Suprapubic skin (tissue), 4 donors: ENCODE results near the gene PLA2G4B.

Experiments
- EP300 ChIP-seq: sonication (generic); formaldehyde crosslinking; IDR thresholded peaks from one replicate; pipeline ENCODE4 v1.6.1; 2017; ENCODE audit warnings: antibody characterized with exemption
- POLR2A ChIP-seq, 2 donors: fragments of 450-650 bp; IDR thresholded peaks; one replicate each; pipeline ENCODE4 v1.6.1; 2017; ENCODE audit warnings: antibody characterized with exemption in 2 of 2, mild to moderate bottlenecking in 2 of 2, moderate library complexity in 2 of 2
- POLR2AphosphoS5 ChIP-seq, 3 donors: sonication (generic); formaldehyde crosslinking; IDR thresholded peaks; one replicate each; pipeline ENCODE4 v1.6.1; 2017; ENCODE audit warnings: antibody characterized with exemption in 3 of 3
- TF ChIP-seq, protein P1 (sequence below), 2 donors: fragments of 200-600 bp in 1 of 2; fragments of 450-650 bp in 1 of 2; sonication (generic) in 1 of 2; IDR thresholded peaks; one replicate each; pipeline ENCODE4 v1.5.1; 2016 to 2019; ENCODE audit warnings: antibody characterized with exemption in 2 of 2, mild to moderate bottlenecking in 1 of 2, moderate library complexity in 1 of 2

DNA sequence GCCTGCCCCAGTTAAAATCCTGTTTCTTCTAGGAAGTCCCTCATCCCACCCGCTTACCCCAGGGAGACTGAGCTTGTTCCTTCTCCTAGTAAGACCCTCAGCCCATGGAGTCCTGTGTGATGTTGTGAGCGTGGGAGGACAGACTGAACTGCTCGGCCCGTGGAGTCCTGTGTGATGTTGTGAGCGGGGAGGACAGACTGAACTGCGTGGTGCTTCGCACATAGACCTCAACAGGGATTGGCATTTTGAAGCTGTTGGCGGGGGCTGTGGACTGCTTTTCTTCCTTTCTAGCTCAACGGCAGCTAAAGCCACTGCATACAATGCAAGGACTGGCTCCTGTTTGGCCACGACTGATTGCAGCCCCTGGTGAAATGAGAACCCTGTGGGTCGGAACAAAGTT, 56.8 kb downstream of the PLA2G4B start:
- TF ChIP-seq POLR2AphosphoS5 (IDR thresholded peaks at IDR 0.05), result no peak
- TF ChIP-seq, protein P1, sequence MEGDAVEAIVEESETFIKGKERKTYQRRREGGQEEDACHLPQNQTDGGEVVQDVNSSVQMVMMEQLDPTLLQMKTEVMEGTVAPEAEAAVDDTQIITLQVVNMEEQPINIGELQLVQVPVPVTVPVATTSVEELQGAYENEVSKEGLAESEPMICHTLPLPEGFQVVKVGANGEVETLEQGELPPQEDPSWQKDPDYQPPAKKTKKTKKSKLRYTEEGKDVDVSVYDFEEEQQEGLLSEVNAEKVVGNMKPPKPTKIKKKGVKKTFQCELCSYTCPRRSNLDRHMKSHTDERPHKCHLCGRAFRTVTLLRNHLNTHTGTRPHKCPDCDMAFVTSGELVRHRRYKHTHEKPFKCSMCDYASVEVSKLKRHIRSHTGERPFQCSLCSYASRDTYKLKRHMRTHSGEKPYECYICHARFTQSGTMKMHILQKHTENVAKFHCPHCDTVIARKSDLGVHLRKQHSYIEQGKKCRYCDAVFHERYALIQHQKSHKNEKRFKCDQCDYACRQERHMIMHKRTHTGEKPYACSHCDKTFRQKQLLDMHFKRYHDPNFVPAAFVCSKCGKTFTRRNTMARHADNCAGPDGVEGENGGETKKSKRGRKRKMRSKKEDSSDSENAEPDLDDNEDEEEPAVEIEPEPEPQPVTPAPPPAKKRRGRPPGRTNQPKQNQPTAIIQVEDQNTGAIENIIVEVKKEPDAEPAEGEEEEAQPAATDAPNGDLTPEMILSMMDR (IDR thresholded peaks at IDR 0.05), result no peak
- no peak for TF ChIP-seq POLR2A (IDR thresholded peaks at IDR 0.05)
- TF ChIP-seq EP300, result no peak
